Measurements from ENCODE around the gene IFITM10. TPM values are rescaled to one million over a fixed set of nuclear protein-coding genes. Genes with fewer than 3 reads are reported as not detected.

The IFITM10 gene
- total and polyA plus RNA-seq, 2 donors from 2014 or later, result 2.3 to 6.4 TPM

- H3K4me3 ChIP-seq (ENCODE audit: low read length in 3 of 3), result peak overlapping the region in 1 of 3 donors; percentile 77
- H3K27ac ChIP-seq (ENCODE audit: low read depth in 2 of 2, low read length in 2 of 2), result peak overlapping the region; percentile 96 to 99
- no peak for TF ChIP-seq CTCF (IDR thresholded peaks at IDR 0.05; ENCODE audit: borderline replicate concordance, extremely low read depth, insufficient read depth)
- peak overlapping the region in 2 of 3 donors; percentile 57 to 97 for H3K9ac ChIP-seq (ENCODE audit: low read length in 3 of 3)
- DNase-seq, result peak in 2 of 5 donors; percentile 65 to 99
- peak; percentile 21 for FAIRE-seq
- peaks cover 0 to 75% (median 35%) of the 10 kb centered on the region in 3 donors for H3K4me1 ChIP-seq (ENCODE audit: control insufficient read depth in 2 of 3, insufficient read depth in 2 of 3, low read depth in 1 of 3, low read length in 3 of 3)
- peaks cover 0 to 29% (median 2%) of the 10 kb centered on the region in 3 donors for H3K36me3 ChIP-seq (ENCODE audit: control insufficient read depth in 2 of 3, insufficient read depth in 3 of 3, low read length in 3 of 3)
- no peaks in the 10 kb centered on the region for H3K9me3 ChIP-seq (ENCODE audit: control insufficient read depth in 2 of 3, insufficient read depth in 1 of 3, low read length in 3 of 3)
- H3K27me3 ChIP-seq (ENCODE audit: control insufficient read depth, insufficient read depth, low read length), result no peaks in the 10 kb centered on the region
- intact Hi-C loops (cut with DNase I), result no loop called here
These were observed 10.1 kb upstream of the IFITM10 start for GRCh38 chr11:1760351-1761109.

DNA sequence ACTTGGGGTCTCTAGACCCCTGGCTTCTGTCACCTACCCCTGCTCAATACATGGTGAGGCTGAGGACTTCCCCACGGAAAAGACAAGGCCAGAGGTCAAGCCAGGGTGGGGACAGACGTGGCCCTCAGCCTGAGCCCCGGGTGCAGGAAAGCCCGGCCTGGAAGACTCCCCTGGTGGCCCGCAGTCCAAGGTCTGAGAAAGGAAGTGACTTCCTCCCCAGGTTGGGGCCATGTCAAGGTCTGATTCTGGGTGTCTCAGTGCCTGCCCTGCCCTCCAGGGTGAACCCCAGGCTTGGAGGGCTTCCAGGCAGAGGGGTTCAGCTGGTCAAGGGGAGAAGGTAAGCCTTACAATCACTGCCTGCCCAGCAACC lies 9.4 kb upstream of the IFITM10 start:
- FAIRE-seq, result no peak
- intact Hi-C loops (cut with DNase I), result no loop called here
- peaks cover 0 to 81% (median 35%) of the 10 kb centered on the region in 3 donors for H3K4me1 ChIP-seq (ENCODE audit: control insufficient read depth in 2 of 3, insufficient read depth in 2 of 3, low read depth in 1 of 3, low read length in 3 of 3)
- peak overlapping the region in 2 of 3 donors; percentile 56 to 79 for H3K9ac ChIP-seq (ENCODE audit: low read length in 3 of 3)
- no peak for TF ChIP-seq CTCF (IDR thresholded peaks at IDR 0.05; ENCODE audit: borderline replicate concordance, extremely low read depth, insufficient read depth)
- H3K27ac ChIP-seq (ENCODE audit: low read depth in 2 of 2, low read length in 2 of 2), result peak overlapping the region; percentile 96 to 99
- no peak for DNase-seq
- no peaks in the 10 kb centered on the region for H3K27me3 ChIP-seq (ENCODE audit: control insufficient read depth, insufficient read depth, low read length)
- H3K4me3 ChIP-seq (ENCODE audit: low read length in 3 of 3), result peak overlapping the region in 2 of 3 donors; percentile 23 to 39
- peaks cover 0 to 35% (median 5%) of the 10 kb centered on the region in 3 donors for H3K36me3 ChIP-seq (ENCODE audit: control insufficient read depth in 2 of 3, insufficient read depth in 3 of 3, low read length in 3 of 3)
- no peaks in the 10 kb centered on the region for H3K9me3 ChIP-seq (ENCODE audit: control insufficient read depth in 2 of 3, insufficient read depth in 1 of 3, low read length in 3 of 3)

- DNase-seq (peak in 1 of 5 donors; percentile 82), FAIRE-seq (no peak)
- intact Hi-C loops (cut with DNase I), result no loop called here
- H3K9me3 ChIP-seq (ENCODE audit: control insufficient read depth in 2 of 3, insufficient read depth in 1 of 3, low read length in 3 of 3), result no peaks in the 10 kb centered on the region
- peaks cover 0 to 80% (median 33%) of the 10 kb centered on the region in 3 donors for H3K4me1 ChIP-seq (ENCODE audit: control insufficient read depth in 2 of 3, insufficient read depth in 2 of 3, low read depth in 1 of 3, low read length in 3 of 3)
- no peaks in the 10 kb centered on the region for H3K27me3 ChIP-seq (ENCODE audit: control insufficient read depth, insufficient read depth, low read length)
- peak overlapping the region in 2 of 3 donors; percentile 45 to 79 for H3K9ac ChIP-seq (ENCODE audit: low read length in 3 of 3)
- no peak for TF ChIP-seq CTCF (IDR thresholded peaks at IDR 0.05; ENCODE audit: borderline replicate concordance, extremely low read depth, insufficient read depth)
- peaks cover 0 to 40% (median 5%) of the 10 kb centered on the region in 3 donors for H3K36me3 ChIP-seq (ENCODE audit: control insufficient read depth in 2 of 3, insufficient read depth in 3 of 3, low read length in 3 of 3)
- peak overlapping the region; percentile 96 to 99 for H3K27ac ChIP-seq (ENCODE audit: low read depth in 2 of 2, low read length in 2 of 2)
- H3K4me3 ChIP-seq (ENCODE audit: low read length in 3 of 3), result peak overlapping the region in 1 of 3 donors; percentile 39
These were observed 8.9 kb upstream of the IFITM10 start for GRCh38 chr11:1759151-1759850.

All from kidney (tissue), 14 donors.